ENCODE measurements around the gene RCAN3.

RCAN3 gene

DNA sequence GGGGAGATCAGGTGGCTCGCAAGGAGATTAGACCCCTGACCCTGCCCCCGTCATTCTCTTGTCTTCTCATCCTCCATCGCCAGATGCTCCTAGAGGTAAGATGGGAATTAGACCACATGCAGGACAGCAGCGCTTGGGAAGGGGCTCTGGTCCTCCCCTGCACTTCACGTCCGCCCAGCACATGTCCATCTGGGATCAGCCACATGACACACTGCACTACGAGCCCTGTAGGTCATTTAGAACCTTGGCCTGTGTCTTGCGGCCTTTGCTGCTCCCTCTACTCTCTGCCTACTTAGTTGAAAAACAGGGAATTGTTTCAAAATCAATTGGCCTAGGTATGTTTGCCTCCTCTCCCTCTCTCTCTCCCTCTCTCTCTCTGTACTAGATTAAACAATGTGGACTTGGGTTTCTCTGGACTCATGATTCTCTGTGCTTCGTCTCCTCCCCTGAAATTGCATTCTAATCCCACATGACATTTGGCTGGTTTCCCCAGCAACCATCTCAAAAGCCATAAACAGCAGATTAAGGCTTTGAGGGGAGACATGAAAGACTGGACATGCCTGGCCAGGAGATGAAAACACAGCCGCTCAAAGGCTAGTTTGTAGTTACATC is 49.4 kb downstream of the RCAN3 start:
- no peak overlapping the region for H3K27ac Mint-ChIP-seq
- no peak overlapping the region for H3K4me3 Mint-ChIP-seq
- DNase-seq: no peak
- peaks cover 8% of the 10 kb centered on the region for H3K36me3 Mint-ChIP-seq (ENCODE audit: insufficient read depth)
- peaks cover 36 to 61% of the 10 kb centered on the region in 2 donors for H3K27me3 Mint-ChIP-seq
- no peaks in the 10 kb centered on the region for H3K9me3 Mint-ChIP-seq
- no peak for ATAC-seq (replicated peaks)
- H3K4me1 Mint-ChIP-seq (ENCODE audit: low read depth in 2 of 2): peaks cover 5 to 6% of the 10 kb centered on the region in 2 donors

DNA sequence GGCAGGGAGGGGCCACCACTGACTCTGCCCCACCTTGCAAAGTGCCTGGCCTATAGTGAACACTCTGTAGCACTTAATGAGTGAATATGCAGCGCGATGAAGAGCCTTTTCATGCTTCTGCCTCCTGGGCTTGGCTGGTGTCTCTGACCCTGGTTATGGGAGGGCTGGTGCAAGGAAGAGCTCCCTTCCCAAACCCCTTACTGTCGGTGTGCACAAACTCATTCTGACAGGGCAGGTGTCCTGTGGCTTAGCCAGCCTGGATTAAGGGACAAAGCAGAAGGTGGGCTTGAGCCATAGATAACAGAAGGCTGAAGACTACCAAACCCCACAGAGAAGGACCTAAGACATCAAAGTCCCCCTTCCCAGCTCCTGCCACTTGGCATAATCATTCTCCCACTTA is 51.3 kb downstream of the RCAN3 start:
- H3K4me1 Mint-ChIP-seq (ENCODE audit: low read depth in 2 of 2): peaks cover 5 to 9% of the 10 kb centered on the region in 2 donors
- H3K36me3 Mint-ChIP-seq (ENCODE audit: insufficient read depth): peaks cover 11% of the 10 kb centered on the region
- no peak for DNase-seq
- ATAC-seq (replicated peaks): no peak
- H3K27ac Mint-ChIP-seq: no peak overlapping the region
- H3K9me3 Mint-ChIP-seq: no peaks in the 10 kb centered on the region
- no peak overlapping the region for H3K4me3 Mint-ChIP-seq
- peaks cover 51 to 80% of the 10 kb centered on the region in 2 donors for H3K27me3 Mint-ChIP-seq

DNA sequence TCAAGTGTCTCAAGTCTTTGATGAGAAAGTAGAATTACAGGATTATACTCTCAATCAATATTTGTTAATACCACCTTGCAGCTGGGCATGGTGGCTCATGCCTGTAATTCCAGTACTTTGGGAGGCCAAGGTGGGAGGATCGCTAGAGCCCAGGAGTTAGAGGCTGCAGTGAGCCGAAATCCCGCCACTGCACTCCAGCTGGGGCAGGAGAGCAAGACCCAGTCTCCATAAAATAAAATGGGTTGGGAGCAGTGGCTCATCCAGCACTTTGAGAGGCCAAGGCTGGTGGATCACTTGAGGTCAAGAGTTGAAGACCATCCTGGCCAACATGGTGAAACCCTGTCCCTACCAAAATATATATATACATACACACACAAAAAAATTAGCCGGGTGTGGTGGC is 52.1 kb downstream of the RCAN3 start:
- Mint-ChIP-seq H3K4me3 (peak overlapping the region in 1 of 2 donors; percentile 76), H3K4me1 (ENCODE audit: low read depth in 2 of 2) (peaks cover 5 to 9% of the 10 kb centered on the region in 2 donors)

DNA sequence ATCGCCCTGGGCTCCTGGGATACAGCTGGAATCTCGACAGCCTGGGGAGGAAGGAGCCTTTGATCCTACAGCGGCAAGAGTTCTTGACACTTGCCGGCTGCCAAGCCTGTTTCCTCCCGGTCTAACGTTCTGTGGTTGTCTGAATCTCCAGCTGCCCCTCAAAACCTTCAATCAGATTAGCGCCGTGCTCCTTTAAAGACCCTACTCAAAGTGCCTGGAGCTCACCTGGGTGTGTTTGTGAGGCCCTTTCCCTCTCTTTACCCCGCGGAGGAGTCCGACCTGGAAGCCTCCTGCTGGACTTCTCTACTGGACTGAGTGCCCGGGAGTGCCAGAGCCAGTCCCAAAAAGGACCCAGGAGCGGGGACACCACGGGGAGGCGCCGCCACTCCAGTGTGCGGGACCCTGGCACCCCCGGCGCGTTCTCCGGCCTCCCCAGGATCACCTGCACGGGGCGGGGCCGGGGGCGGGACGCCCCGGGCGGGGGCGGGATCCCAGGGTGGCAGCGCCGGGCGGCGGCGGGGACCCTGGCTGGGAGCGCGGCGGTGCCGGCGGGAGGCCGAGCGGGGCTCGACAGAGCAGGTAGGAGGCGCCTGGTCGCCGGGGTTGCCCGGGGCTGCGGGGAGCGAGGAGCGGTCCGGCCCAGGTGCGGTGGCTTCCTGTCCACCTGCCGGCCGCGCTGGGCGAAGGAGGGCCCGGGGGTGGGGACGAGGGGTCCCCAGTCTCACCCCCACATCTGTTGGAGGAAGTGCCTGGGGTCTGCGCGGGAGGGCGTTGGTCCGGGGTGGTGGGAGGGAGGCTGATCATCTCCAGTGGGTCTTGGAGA is 53.2 kb downstream of the RCAN3 start, which contains the start of gene NCMAP:
NCMAP (plus strand) TSS at position 497 of the 823 bp plus-strand sequence. CDS start 39,344 bp downstream, outside the sequence.
- no peaks in the 10 kb centered on the region for H3K9me3 Mint-ChIP-seq
- peaks cover 46 to 69% of the 10 kb centered on the region in 2 donors for H3K27me3 Mint-ChIP-seq
- peaks cover 11% of the 10 kb centered on the region for H3K36me3 Mint-ChIP-seq (ENCODE audit: insufficient read depth)
- peak; percentile 73 for ATAC-seq (replicated peaks)
- peaks cover 5 to 9% of the 10 kb centered on the region in 2 donors for H3K4me1 Mint-ChIP-seq (ENCODE audit: low read depth in 2 of 2)
- peak in 2 of 3 experiments; percentile 10 to 11 for DNase-seq
- peak within 1 kb of the TSS; percentile 76 to 77 for H3K4me3 Mint-ChIP-seq
- peak within 1 kb of the TSS; percentile 44 to 77 for H3K27ac Mint-ChIP-seq

More for the DNA sequence above, 52.1 kb downstream of the RCAN3 start:
- Mint-ChIP-seq H3K27ac (peak overlapping the region in 1 of 2 donors; percentile 44), H3K36me3 (ENCODE audit: insufficient read depth) (peaks cover 11% of the 10 kb centered on the region), H3K27me3 (peaks cover 53 to 80% of the 10 kb centered on the region in 2 donors), H3K9me3 (no peaks in the 10 kb centered on the region)
- ATAC-seq (replicated peaks) (no peak), DNase-seq (no peak)

DNA sequence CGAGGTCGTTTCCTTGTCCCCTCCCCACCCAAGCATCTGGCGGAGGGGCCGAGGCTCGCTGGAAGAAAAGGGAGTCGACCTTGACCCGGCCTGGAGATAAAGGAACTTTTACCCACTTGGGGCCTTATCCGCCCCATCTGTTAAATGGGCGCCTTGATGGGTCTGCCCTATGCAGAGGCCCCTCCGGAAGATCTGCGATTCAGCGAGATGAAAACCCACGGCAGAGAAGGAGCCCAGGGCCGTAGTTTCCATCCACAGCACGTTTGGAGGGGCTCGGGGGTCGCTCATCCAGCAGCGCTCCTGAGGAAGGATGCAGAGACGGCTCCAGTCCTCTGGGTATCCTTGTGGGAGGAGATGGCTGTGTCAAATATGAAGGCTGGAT is 53.8 kb downstream of the RCAN3 start:
- ATAC-seq (replicated peaks): no peak
- Mint-ChIP-seq H3K4me1 (ENCODE audit: low read depth in 2 of 2) (peaks cover 5 to 9% of the 10 kb centered on the region in 2 donors), H3K4me3 (peak overlapping the region in 1 of 2 donors; percentile 8), H3K36me3 (ENCODE audit: insufficient read depth) (peaks cover 11% of the 10 kb centered on the region), H3K27me3 (peaks cover 40 to 63% of the 10 kb centered on the region in 2 donors), H3K9me3 (no peaks in the 10 kb centered on the region), H3K27ac (no peak overlapping the region)
- DNase-seq: no peak

DNA sequence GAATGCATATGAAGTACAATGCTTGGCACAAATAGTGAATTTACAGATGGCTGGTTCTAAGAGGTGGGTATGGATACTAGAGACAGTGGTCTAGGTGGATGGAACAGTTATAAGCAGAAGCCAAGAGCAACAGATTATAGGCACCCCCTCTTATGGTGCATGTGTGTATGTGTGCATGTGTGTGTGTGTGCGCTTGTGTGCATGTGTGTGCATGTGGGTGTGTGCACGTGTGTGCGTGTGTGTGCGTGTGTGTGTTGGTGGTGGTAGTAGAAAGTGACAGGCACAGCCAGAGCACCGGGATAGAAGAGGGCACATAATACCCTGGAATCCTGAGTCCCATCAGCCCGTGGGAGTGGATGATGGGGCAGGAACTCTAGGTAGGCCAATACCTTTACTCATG is 54.6 kb downstream of the RCAN3 start:
- ATAC-seq (replicated peaks): no peak
- DNase-seq: no peak
- Mint-ChIP-seq H3K27ac (no peak overlapping the region), H3K36me3 (ENCODE audit: insufficient read depth) (peaks cover 11% of the 10 kb centered on the region), H3K27me3 (peaks cover 36 to 60% of the 10 kb centered on the region in 2 donors), H3K4me3 (no peak overlapping the region), H3K9me3 (no peaks in the 10 kb centered on the region), H3K4me1 (ENCODE audit: low read depth in 2 of 2) (peaks cover 5 to 9% of the 10 kb centered on the region in 2 donors)

DNA sequence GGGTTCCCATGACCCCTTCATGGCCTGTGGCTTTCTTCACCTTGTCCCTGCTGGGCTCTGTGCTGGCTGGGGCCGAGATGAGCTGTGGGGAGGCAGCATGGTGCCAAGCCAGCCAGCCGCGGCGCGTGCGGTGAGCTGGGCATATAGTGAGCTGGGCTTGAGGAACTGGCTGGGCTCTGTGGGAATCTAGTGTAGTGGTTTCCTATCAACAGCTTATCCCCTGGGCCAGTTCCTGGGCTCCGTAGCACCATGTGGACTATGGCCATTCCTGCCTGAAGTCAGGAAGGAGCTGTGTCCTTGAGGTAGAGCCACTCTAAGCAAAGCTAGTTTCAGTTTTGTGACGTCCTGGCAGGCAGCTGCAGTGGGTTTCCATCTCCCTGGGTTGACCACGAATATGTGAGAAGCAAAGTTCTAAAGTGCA is 55.1 kb downstream of the RCAN3 start:
- H3K27me3 Mint-ChIP-seq: peaks cover 33 to 65% of the 10 kb centered on the region in 2 donors
- no peak for ATAC-seq (replicated peaks)
- H3K27ac Mint-ChIP-seq: no peak overlapping the region
- no peaks in the 10 kb centered on the region for H3K9me3 Mint-ChIP-seq
- H3K4me1 Mint-ChIP-seq (ENCODE audit: low read depth in 2 of 2): peaks cover 5 to 9% of the 10 kb centered on the region in 2 donors
- peaks cover 11% of the 10 kb centered on the region for H3K36me3 Mint-ChIP-seq (ENCODE audit: insufficient read depth)
- H3K4me3 Mint-ChIP-seq: no peak overlapping the region
- no peak for DNase-seq

DNA sequence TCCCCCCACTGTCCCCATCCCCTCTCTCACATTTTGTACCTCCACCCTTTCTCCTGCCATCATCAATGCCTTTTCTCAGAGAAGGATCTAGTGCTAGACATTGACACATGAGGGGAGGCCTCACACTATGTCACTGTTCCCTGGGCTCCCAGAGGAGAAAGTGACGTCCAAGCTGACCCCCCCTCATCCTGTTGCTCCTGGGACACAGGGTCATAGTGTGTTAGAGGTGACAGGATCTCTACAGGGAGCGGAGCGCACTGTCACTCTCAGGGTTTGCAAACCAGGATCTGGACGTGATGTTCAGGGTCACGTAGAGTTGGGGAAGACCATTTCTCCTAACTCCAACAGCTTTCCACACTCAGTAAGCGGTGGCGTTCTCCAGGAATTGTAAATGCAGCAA is 55.8 kb downstream of the RCAN3 start:
- no peaks in the 10 kb centered on the region for H3K9me3 Mint-ChIP-seq
- no peak for DNase-seq
- peaks cover 33 to 65% of the 10 kb centered on the region in 2 donors for H3K27me3 Mint-ChIP-seq
- H3K4me1 Mint-ChIP-seq (ENCODE audit: low read depth in 2 of 2): peaks cover 5 to 9% of the 10 kb centered on the region in 2 donors
- peaks cover 3% of the 10 kb centered on the region for H3K36me3 Mint-ChIP-seq (ENCODE audit: insufficient read depth)
- no peak for ATAC-seq (replicated peaks)
- H3K27ac Mint-ChIP-seq: no peak overlapping the region
- no peak overlapping the region for H3K4me3 Mint-ChIP-seq

DNA sequence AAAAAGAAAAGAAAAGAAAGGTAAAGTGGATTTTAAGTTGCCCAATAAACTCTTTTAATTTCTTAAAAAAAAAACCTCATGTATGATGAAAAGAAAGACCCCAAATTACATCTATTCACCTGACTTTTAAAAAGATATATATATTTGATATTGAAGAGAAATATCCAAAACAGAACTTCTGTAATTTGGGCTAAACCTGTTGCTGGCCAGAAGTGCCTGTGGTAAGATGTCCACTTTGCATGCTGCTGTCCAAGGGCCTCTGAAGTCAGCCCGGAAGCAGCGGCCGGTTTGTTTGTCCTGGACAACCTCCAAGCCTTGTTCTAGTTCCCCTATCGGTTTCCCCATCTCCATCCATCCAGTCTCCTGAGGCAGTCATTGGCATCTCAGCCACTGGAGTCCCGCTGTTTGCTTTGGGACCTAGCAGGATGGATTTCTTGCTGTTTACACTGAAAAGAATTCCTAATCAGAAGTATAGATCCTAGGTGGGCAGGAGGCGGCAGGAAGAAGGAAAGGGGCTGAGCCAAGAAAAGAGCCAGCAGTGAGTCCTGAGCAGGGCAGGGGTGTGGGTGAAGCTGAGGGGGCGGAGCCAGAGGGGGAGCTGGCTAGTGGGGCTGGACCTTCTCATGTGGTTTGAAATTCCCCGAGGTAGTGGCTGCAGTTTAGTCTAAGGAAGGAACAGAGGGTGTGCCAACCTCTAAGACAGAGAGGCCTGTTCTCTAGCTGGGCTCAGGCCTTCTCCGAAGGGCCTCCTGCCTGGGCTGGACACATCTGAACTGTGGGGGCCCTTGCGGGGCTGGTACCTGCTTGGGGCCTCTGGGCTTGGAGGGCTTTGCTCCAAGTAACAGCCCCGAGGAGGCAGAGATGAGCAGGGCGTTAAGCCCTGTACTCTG is 56.5 kb downstream of the RCAN3 start:
- H3K27ac Mint-ChIP-seq: no peak overlapping the region

DNA sequence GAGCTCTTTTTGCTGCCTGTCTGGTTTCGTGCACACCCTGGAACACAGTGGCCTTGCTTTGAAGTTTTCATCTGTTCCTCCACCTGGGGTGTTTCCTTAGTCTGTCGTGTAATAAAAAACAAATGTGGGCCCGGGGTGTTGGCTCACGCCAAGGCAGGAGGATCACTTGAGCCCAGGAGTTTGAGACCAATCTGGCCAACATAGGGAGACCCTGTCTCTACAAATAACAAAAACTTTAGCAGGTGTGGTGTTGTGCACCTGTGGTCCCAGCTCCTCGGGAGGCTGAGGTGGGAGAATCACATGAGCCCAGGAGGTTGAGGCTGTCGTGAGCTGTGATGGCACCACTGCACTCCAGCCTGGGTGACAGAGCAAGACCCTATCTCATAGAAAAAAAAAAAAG is 57.7 kb downstream of the RCAN3 start:
- H3K27ac Mint-ChIP-seq: no peak overlapping the region
- peaks cover 31 to 46% of the 10 kb centered on the region in 2 donors for H3K27me3 Mint-ChIP-seq
- no peak for DNase-seq
- H3K9me3 Mint-ChIP-seq: no peaks in the 10 kb centered on the region
- H3K4me3 Mint-ChIP-seq: no peak overlapping the region
- H3K36me3 Mint-ChIP-seq (ENCODE audit: insufficient read depth): peaks cover 3% of the 10 kb centered on the region
- no peak for ATAC-seq (replicated peaks)
- H3K4me1 Mint-ChIP-seq (ENCODE audit: low read depth in 2 of 2): peaks cover 4 to 8% of the 10 kb centered on the region in 2 donors

More for the DNA sequence above, 56.5 kb downstream of the RCAN3 start:
- no peak for ATAC-seq (replicated peaks)
- Mint-ChIP-seq H3K4me3 (no peak overlapping the region), H3K4me1 (ENCODE audit: low read depth in 2 of 2) (peaks cover 5 to 9% of the 10 kb centered on the region in 2 donors), H3K27me3 (peaks cover 33 to 58% of the 10 kb centered on the region in 2 donors), H3K36me3 (ENCODE audit: insufficient read depth) (peaks cover 3% of the 10 kb centered on the region), H3K9me3 (no peaks in the 10 kb centered on the region)
- no peak for DNase-seq

DNA sequence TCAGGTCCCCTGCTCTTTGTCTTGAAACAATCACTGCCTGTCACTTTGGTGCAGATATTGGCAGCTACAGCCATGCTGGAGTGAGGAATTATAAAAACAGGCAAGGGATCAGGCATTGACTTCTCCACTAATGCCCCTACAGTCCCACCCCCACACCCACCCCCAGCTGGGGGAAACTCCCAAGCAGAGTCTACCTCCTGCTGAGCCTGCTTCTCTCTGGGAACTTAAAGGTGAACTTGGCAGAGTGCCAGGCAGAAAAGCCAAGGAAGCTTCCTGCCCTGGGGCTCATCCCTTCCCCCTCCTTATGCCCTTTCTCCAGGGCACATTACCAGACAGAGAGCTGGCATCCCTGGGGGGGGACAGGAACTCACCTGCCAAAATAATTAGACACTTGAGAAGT is 60.0 kb downstream of the RCAN3 start:
- ATAC-seq (replicated peaks) (no peak), DNase-seq (no peak)
- H3K9me3 Mint-ChIP-seq: no peaks in the 10 kb centered on the region
- no peaks in the 10 kb centered on the region for H3K36me3 Mint-ChIP-seq (ENCODE audit: insufficient read depth)
- peaks cover 15 to 26% of the 10 kb centered on the region in 2 donors for H3K27me3 Mint-ChIP-seq
- H3K4me1 Mint-ChIP-seq (ENCODE audit: low read depth in 2 of 2): peaks cover 0 to 2% of the 10 kb centered on the region in 2 donors
- no peak overlapping the region for H3K27ac Mint-ChIP-seq
- H3K4me3 Mint-ChIP-seq: no peak overlapping the region

DNA sequence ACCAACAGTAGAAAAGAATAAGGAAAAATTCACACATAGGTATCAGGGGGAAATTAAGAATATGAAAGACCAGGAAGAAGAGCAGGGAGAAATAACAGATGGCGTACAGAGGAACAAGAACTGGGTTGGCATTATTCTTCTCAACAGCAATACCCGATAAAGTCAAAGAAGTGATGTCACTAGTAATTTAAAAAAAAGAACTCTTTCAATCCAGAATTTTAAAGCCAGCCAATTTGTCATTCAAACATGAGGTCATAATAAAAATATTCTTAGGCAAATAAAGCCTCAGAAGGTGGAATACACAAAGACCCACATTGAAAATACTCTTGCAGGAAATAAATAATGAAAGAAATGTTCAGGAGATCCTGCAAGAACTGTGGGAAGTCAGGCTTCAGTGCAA is 62.1 kb downstream of the RCAN3 start:
- Mint-ChIP-seq H3K9me3 (no peaks in the 10 kb centered on the region), H3K27ac (no peak overlapping the region), H3K4me3 (no peak overlapping the region), H3K4me1 (ENCODE audit: low read depth in 2 of 2) (no peaks in the 10 kb centered on the region), H3K27me3 (peaks cover 0 to 7% of the 10 kb centered on the region in 2 donors), H3K36me3 (ENCODE audit: insufficient read depth) (peaks cover 3% of the 10 kb centered on the region)
- no peak for ATAC-seq (replicated peaks)
- no peak for DNase-seq

All from effector memory CD8-positive, alpha-beta T cell (primary cell).